Measurements from ENCODE around the gene MYOM1.

MYOM1 gene

GRCh38 chr18:3219631-3220335 is at the start of gene MYOM1:
TSS of gene MYOM1 (minus strand) at chr18:3219968. CDS start at chr18:3215223, 4,745 bp downstream.
- Histone ChIP-seq H3F3A (ENCODE audit: insufficient read depth, low read length) (no peaks in the 10 kb centered on the region), H3K9ac (ENCODE audit: low read length) (no peak within 1 kb of the TSS), H3K79me2 (ENCODE audit: low read length) (no peaks in the 10 kb centered on the region), H4K20me1 (ENCODE audit: insufficient read depth, low read length) (no peaks in the 10 kb centered on the region), H3K9me2 (replicated peaks; ENCODE audit: insufficient read depth, low read length) (no peaks in the 10 kb centered on the region), H3K4me1 (ENCODE audit: low read length) (no peaks in the 10 kb centered on the region), H3K4me2 (ENCODE audit: low read depth, low read length) (no peak within 1 kb of the TSS), H3K27me3 (replicated peaks; ENCODE audit: insufficient read depth, low read length) (no peaks in the 10 kb centered on the region), H3K27ac (ENCODE audit: low read length) (no peak within 1 kb of the TSS), H3K36me3 (replicated peaks; ENCODE audit: insufficient read depth, low read length) (no peaks in the 10 kb centered on the region), H3K4me3 (ENCODE audit: low read length) (no peak within 1 kb of the TSS), H3K9me3 (replicated peaks; ENCODE audit: insufficient read depth, low read length) (no peaks in the 10 kb centered on the region), H2AFZ (ENCODE audit: low read length) (no peak within 1 kb of the TSS)
- TF ChIP-seq EZH2phosphoT487 (IDR thresholded peaks at IDR 0.05; ENCODE audit: low read length) (no peak), EZH2 (optimal IDR thresholded peaks at IDR 0.05; ENCODE audit: low read depth, low read length) (no peak), CTCF (IDR thresholded peaks at IDR 0.05; ENCODE audit: low read length) (no peak)
- no peak for DNase-seq

- DNase-seq: no peak
- no peak overlapping the region for H3K4me2 ChIP-seq (ENCODE audit: low read depth, low read length)
- no peaks in the 10 kb centered on the region for H3K27me3 ChIP-seq (replicated peaks; ENCODE audit: insufficient read depth, low read length)
- no peaks in the 10 kb centered on the region for H3K9me3 ChIP-seq (replicated peaks; ENCODE audit: insufficient read depth, low read length)
- H2AFZ ChIP-seq (ENCODE audit: low read length): no peak overlapping the region
- no peak overlapping the region for H3K27ac ChIP-seq (ENCODE audit: low read length)
- TF ChIP-seq CTCF (IDR thresholded peaks at IDR 0.05; ENCODE audit: low read length): no peak
- no peak for TF ChIP-seq EZH2 (optimal IDR thresholded peaks at IDR 0.05; ENCODE audit: low read depth, low read length)
- TF ChIP-seq EZH2phosphoT487 (IDR thresholded peaks at IDR 0.05; ENCODE audit: low read length): no peak
- no peak overlapping the region for H3K4me3 ChIP-seq (ENCODE audit: low read length)
- no peaks in the 10 kb centered on the region for H3K36me3 ChIP-seq (replicated peaks; ENCODE audit: insufficient read depth, low read length)
- no peaks in the 10 kb centered on the region for H3K4me1 ChIP-seq (ENCODE audit: low read length)
- peaks cover 73% of the 10 kb centered on the region for H3K79me2 ChIP-seq (ENCODE audit: low read length)
- no peaks in the 10 kb centered on the region for H3F3A ChIP-seq (ENCODE audit: insufficient read depth, low read length)
- no peak overlapping the region for H3K9ac ChIP-seq (ENCODE audit: low read length)
- H3K9me2 ChIP-seq (replicated peaks; ENCODE audit: insufficient read depth, low read length): no peaks in the 10 kb centered on the region
- peaks cover 3% of the 10 kb centered on the region; the same call in 1 of the 2 replicates for H4K20me1 ChIP-seq (ENCODE audit: insufficient read depth, low read length)
Observed at GRCh38 chr18:3269241-3269913, 49.6 kb upstream of the MYOM1 start.

GRCh38 chr18:3268306-3268705 is 48.5 kb upstream of the MYOM1 start:
- H3K9ac ChIP-seq (ENCODE audit: low read length): no peak overlapping the region
- H3K4me1 ChIP-seq (ENCODE audit: low read length): 0 out of 2 replicates have a peak, but pooled peaks cover 6% of the 10 kb centered on the region
- H3K27me3 ChIP-seq (replicated peaks; ENCODE audit: insufficient read depth, low read length): no peaks in the 10 kb centered on the region
- no peaks in the 10 kb centered on the region for H3F3A ChIP-seq (ENCODE audit: insufficient read depth, low read length)
- no peak overlapping the region for H3K4me3 ChIP-seq (ENCODE audit: low read length)
- no peak overlapping the region for H2AFZ ChIP-seq (ENCODE audit: low read length)
- H3K4me2 ChIP-seq (ENCODE audit: low read depth, low read length): no peak overlapping the region
- DNase-seq: no peak
- H3K9me3 ChIP-seq (replicated peaks; ENCODE audit: insufficient read depth, low read length): no peaks in the 10 kb centered on the region
- no peaks in the 10 kb centered on the region for H3K36me3 ChIP-seq (replicated peaks; ENCODE audit: insufficient read depth, low read length)
- peaks cover 84% of the 10 kb centered on the region for H3K79me2 ChIP-seq (ENCODE audit: low read length)
- H4K20me1 ChIP-seq (ENCODE audit: insufficient read depth, low read length): peaks cover 5% of the 10 kb centered on the region; the same call in 1 of the 2 replicates
- no peak overlapping the region for H3K27ac ChIP-seq (ENCODE audit: low read length)
- TF ChIP-seq EZH2 (optimal IDR thresholded peaks at IDR 0.05; ENCODE audit: low read depth, low read length): no peak
- no peak for TF ChIP-seq CTCF (IDR thresholded peaks at IDR 0.05; ENCODE audit: low read length)
- TF ChIP-seq EZH2phosphoT487 (IDR thresholded peaks at IDR 0.05; ENCODE audit: low read length): no peak
- H3K9me2 ChIP-seq (replicated peaks; ENCODE audit: insufficient read depth, low read length): no peaks in the 10 kb centered on the region

Measured in MM.1S (cell line).